GM21619 (cell line): ENCODE results near the gene SV2B.
A peak's percentile ranks its signal among the peaks of the same experiment; 100 is the strongest.

Experiments used
- ATAC-seq: cut with Tn5 transposase; IDR thresholded peaks from one replicate; pipeline ENCODE4 v1.9.1; 2021; ENCODE audit not compliant: unreplicated experiment

SV2B gene

DNA sequence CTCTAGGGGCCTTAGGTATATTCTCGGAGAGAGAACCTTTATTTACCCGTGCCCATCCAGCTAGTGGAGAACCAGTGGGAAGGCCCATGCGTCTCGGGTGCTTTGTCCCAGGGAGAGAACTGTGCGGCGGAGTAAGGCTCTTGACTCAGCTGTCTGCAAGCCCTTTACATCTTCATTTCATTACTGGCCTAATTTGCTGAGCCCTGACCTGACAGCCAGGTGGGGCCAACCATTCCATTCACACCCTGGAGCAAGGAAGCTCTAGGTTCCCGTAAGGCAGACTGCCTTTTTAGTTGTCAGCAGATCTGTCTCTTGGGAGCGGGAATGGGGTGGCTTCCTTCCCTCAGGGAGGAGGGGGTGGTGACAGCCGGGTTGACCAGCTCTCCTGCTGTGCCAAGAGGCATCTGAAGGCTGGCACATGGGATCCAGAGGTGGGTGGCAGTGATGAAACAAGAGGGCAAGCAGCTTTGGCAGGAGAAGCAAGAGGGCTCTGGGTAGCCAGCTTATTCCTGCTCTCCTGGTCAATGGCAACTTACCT lies 36.4 kb downstream of the SV2B start:
- no peak for ATAC-seq

DNA sequence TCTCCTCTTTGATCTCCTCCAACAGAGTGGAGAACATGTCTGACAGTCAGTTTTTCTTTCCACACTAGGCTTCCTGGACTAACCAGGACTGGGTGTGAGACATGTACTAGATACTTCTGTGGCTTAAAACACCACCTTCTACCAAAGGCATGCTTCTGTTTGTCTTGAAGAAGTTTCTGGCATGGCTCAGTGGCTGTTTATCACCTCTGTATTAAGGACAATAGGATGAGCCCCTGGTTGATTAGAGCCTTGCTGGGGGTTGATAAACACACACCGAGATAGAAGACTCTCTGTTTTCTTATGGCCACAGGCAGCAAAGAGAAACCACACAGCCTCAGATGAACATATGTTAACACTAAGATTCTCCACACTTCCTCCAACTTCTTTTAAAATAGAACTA lies 40.5 kb downstream of the SV2B start:
- no peak for ATAC-seq

DNA sequence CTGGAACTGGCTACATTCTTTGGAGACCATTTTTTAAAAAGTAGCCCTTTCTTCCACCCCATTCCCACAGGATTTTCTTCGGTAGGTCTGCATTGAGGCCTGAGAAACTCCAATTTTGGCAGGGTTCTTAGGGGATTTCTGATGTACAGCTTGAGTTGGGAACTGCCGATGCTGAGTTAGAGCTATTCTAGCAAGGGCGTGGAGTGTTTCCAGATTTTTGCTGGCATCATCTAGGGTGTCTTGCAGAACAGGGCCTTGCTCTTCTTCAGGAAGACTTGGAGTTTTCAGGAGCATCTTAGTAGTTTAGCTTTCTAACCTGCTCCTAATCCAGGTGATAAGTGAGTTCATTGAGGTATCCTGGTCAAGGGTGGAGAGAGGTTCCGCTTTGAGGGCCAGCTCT lies 41.0 kb downstream of the SV2B start:
- ATAC-seq, result no peak

DNA sequence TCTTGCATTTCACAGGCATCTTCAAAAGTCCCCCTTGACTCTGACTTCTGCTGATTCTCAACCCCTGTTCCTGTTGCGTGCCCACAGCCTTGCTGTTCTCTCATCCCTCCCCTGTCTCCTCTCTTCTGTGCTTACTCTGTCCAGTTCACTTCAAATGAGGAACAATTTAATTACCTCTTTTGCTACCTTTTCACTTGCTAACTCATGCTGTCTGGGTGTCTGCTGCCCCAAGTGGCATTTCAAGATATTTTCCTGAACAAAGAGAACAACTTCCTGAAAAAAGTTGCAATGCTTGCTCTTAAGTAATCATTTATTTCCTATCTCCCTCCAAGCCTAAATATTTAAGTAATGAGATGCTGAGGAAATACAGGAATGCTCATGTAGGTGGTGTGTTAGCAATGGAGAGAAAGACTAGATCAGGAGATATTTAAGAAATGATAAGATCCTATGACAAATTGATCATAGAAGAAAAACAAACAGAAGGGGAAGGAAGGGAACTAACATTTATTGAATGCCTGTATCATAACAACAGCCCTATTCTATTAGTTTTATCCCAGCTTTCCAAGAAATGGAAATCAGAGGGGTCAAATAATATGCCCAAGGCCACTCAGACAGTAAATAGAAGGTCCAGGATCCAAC lies 42.2 kb downstream of the SV2B start:
- ATAC-seq, result peak; percentile 44

DNA sequence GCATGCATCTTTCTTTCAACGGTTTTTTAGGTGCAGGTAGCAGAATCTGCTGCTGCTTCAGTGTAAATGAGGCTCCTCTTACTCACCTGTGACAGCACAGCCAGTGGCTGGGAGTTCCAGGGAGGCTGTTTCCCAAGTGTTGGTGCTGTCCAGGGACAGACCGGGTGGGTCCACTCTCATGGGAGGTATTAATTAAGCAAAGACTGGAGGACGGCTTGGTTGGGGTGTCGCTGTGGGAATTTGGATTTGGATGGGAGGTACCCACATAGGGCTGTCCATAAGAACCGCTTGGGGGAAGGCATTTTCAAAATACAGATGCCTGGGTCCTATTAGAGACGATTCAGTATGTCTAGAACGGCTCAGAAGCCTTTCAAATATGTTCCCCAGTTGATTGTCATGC lies 42.9 kb downstream of the SV2B start:
- no peak for ATAC-seq

DNA sequence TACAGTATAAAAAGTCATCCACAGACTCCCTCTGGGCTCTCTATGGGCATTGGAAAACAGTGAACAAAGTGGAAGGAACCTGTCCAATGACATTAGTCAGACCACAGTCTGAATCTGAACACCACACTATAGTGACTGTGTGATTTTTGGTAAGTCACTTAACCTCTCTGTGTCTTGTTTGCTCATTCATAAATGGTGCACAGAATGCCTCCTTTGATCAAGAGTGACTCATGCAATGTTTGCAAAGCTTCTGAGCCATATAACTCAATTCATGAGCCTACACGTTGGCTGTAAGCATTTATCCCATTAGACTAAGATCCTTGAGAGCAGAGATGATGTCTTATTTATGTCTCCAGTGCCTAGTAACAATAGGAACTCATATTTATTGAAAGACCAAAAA lies 46.7 kb downstream of the SV2B start:
- ATAC-seq, result no peak

DNA sequence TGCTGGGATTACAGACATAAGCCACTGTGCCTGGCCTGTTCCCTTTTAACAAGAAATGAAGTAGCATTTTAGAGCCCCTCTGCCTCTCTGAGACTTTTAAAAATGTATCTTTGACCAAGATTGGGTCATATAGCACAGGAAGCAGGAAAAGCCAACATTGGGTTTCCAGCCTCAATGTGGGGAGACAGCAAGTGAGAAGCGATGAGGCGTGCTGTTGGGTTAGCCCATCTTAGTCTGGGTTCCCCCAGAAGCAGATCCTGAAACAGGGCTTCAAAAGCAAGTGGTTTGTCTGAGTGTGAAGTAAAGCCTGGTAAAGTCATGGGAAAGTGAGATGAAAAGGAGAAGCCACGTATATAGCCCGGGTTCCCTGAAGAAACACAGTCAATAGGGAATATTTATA lies 48.2 kb downstream of the SV2B start:
- no peak for ATAC-seq

DNA sequence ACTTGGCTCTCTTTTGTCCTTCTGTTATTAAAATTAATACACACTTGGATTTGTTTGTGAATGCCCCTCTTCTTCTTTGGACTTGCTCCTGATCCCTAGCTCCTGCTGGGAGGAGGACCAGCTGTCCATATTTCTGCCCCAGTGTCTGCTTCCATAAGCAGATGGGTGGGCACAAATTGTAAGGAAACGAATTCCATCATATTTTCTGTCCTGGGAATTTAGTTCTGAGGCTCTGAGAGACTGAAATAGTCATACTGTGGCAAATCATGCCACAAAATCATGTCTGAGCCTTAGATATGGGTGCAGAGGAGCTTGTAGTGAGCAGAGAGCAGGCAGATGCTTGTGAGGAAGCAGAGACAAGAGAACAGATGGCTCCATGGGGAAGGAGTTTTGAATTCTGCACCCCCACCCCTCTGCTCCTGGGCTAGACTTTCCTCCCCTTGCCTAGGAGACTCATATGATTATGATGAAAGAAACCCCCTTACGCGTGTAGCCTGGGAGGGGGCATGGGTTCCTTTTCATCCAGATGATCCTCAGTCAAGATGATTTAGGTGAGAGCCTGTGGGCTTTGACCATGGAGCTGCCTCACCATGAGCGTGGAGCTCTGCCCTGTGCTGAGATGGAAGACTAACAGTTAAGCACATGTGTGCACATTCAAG lies 50.6 kb downstream of the SV2B start:
- ATAC-seq, result no peak

DNA sequence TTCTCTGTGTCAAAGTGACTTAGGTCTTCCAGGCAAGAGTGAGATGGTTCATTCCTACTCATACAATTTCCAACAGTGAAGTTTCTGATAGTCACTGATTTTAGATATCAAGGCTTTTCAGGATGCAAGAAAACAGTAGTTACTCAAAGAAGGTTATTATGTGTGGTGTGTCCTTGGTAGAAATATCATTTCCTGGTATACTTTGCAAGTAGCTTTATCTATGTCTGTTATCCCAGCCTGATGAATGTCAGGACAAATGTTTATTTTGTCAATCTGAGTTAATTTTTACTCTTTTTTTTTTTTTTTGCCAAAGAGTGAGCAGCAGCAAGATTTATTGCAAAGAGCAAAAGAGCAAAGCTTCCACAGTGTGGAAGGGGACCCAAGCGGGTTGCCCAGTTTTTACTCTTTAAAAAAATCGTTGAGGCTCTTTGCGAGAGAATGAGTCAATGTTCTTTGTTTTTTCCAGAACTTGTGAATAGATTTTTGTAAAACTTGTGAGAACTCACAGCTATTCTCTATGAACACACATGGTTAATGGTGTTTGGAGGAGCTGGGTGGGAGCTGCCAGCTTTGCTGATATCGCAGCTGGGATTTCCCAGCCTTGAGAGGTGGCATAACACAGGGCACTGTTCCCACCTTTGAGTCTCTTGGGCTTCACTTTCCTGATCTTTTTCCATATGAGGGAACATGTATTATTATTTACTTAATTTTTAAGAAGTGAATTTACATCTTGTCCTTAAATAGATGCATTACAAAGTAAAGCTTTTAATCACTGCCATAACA lies 51.9 kb downstream of the SV2B start:
- ATAC-seq, result no peak

DNA sequence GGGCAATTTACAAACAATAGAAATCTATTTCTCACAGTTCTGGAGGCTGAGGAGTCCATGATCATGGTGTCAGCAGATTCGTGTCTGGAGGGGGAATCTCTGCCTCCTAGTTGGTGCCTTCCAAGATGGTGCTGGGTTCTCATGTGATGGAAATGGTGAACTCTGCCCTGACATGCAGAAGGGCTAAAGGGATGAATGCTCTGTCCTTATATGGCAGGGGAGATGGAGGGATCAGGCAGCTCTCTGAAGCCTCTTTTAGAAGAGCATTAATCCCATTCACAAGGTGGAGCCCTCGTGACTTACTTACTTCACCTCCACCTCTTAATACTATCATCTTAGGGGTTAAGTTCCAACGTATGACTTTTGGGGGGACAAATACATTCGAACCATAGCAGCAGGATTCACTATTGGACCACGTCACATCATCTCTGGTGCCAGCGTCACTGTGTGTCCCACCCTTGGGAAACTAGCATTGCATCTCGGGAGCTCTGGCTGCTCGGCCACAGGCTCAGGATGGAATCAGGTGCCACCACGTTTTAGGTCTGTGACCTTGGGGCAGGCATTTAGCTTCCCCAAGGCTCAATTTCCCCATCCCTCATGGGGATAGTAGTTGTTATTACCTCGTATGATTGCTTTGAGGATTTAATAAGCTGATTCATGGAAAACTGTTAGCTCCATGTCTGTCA lies 53.0 kb downstream of the SV2B start:
- no peak for ATAC-seq

DNA sequence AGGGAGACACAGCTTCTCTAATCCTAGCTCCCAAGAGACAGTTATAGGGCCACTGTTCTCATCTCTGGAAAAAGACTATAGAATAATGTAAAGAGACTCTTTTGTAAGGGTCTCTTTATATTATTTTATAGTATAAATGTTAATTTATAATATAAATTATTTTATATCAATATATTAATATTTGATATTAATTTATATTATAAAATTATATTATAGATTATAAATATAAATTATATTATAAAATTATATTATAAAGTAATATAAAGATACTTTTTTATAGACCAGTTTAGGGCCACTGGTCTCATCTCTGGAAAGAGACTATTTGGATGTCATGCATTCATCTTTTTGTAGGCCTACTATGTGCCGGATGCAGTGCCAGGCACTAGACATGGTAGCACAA lies 53.9 kb downstream of the SV2B start:
- no peak for ATAC-seq

DNA sequence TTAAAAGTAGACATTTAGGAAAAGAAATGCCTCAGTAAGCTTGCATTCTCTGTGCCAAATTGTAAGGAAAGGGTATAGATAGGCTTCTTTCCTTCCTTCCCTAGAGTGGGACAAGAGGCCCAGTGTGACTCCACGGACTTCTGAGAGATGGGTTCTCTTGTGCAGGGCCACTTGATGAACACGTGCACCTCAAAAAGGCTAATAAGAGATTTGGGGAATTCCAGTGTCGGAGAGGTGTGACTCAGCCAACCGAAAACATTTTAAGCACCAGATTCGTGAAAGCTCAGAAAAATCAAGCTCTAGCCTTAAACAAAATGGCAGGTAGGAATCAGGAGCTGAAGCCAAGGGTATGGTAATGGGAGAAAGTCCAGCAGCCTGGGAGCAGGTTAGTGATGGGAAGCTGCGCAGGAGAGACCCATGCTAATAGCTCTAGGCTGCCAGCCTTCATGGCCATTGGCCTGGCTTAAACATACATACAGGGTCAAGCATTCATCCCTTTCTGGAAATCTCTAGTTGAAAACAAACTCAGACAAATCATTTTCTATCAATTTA lies 56.2 kb downstream of the SV2B start:
- ATAC-seq, result no peak

DNA sequence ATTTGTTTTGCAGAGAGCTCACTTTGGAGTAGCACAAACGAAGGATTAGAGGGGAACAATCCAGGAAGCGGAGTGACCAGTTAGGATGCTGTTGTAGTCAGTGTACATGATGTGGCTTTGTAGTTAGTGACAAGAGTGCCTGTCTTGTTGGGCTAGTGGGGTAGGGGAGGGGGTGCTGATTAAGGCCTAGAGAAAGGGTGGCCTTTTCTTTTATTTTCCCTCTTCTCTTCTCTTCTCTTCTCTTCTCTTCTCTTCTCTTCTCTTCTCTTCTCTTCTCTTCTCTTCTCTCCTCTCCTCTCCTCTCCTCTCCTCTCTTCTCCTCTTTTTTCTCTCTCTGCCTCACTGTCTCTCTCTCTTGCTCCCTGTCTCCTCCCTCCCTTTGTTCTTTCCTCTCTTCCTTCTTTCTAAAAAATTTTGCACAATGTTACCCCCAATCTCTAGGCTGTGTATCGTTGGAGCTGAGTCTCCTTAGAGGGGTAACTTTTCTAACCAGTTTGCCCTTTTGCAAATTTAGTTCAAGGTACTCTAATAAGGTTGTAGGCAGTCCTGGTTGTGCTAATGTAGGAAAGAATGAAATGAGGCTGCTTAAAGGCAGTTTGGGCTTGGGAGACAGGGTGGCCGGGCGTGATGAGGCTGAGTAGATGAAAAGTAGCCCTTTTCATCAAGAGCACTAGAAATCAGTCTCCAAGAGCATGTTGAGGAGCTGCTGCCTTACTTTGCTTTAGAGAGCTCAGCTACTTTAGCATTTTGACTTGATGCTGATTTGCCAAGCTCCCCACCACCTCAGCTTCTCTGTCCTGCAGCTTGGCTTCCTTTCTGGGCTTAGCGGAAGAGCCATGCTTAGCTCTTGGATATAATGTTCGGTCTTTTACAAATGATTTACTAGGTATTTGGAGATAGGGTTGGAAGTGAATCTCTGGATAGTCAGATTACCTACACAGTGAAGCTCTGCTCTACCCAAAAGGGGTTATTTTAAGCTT lies 58.6 kb downstream of the SV2B start:
- no peak for ATAC-seq

DNA sequence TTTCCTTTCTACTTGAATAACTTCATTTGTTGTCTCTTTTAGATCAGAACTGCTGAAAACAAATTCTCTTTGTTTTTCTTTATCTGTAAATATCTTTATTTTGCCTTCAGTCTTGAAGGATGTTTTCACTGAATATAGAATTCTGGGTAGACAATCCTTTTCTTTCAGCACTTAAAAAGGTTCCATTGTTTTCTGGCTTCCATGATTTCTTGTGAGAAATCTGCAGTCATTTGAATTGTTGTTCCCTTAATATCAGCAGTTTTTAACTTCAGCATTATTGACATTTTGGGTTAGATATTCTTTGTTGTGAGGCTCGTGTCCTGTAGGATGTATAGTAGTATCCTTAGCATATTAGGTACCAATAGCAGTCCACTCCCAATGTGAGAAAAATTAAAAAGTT lies 65.8 kb downstream of the SV2B start:
- no peak for ATAC-seq

DNA sequence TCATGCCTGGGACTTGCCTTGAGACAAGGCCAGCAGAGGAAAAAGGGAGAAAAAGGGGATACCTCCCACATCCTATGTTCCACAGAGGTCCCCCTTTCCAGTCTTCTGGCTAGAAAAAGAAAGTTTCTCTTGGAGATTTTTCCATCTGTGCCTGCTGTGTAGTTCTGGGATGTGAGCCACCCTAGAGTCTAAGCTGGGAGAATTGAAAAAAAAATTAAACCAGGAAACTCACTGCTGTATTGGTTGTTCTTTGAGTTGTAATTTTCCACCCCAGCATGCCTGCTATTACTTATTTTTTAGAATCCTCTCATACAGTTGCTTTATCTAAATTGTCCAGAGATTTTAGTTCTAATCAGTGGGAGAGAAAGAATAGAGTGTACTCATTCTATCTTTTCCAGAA lies 68.4 kb downstream of the SV2B start:
- no peak for ATAC-seq

DNA sequence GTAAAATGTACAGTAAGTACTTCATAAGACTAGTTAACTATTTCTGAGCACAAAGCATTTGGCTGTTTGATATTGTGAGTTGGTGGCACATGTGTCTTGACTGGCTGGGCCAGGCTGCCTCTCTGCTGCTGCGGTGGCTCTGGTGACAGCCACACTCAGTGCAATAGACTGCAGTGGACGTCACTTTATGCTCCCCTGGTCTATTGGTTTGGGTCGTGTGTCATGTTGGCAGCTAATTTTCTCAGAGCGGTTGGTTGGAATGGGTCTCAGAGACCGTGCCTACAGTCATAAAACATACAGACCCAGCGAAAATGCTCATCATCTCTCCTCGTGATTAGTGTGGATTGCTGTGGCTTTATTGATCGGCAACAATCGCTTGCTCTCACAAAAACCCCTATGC lies 71.3 kb downstream of the SV2B start:
- ATAC-seq, result no peak

DNA sequence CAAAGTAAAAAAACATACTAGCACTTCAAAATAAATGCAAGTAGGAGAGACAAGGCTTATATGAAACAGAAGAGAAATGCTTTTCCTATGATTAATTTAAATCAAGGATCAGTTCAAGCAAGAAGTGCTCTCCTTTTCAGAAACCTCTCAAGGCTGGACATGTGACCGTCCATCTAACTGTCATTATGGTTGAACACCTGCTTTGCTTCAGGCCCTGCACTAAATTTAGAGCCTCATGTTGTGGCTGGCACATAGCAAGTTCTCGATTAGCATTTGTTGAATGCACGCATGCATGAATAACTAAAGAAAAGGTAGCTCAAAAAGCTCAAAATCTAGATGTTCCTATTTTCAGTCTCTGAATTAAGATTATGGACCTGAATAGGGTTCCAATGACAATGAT lies 82.0 kb downstream of the SV2B start:
- no peak for ATAC-seq

DNA sequence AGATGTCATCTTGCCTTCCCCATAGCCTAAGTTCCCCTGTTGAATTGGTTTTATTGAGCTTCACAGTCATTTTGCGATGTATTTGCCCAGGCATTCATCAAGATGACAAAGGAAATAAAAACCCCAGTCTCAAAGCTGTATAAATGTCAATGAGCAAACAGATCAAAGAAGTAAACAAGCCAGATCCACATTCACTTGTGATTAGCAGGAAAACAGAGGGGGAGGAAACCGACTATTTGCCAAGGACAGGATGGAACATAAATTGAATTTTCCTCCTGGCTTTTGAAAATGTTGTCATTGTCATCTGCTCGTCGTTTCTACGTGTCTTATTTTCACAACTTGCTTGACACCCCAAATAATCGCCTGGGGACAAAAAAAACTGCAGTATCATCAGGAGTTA lies 83.5 kb downstream of the SV2B start:
- ATAC-seq, result no peak

DNA sequence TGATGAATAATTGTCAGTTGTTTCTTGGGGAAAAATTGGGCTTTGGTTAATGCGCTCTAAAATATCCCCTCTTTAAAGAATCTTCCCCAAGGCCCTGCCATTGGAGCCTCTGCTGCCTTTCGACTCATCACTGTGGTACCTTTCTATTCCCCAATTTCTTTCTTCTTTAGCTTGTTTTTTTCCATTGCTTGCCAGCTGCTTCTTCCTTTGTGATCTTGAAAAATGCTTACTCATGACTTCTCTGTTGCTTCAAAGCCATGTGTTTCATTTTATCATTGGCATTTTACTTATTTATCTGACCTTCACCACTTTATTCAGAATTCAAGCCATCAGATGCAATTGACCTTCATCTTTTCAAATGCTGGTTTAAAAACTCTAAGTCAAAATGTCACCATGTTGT lies 84.4 kb downstream of the SV2B start:
- no peak for ATAC-seq
